ENCODE data around the gene SF3A2.

Gene SF3A2

GRCh38 chr19:2268861-2269243 lies 32.2 kb downstream of the SF3A2 start (continued):
- TF ChIP-seq REST (tag by site-specific recombination; IDR thresholded peaks at IDR 0.05), result no peak
- TF ChIP-seq ZNF701 (tag by site-specific recombination; IDR thresholded peaks at IDR 0.05), result no peak
- TF ChIP-seq ZIC2 (tag by site-specific recombination; IDR thresholded peaks at IDR 0.05), result no peak
- no peak for TF ChIP-seq ZNF837 (tag by site-specific recombination; IDR thresholded peaks at IDR 0.05)
- TF ChIP-seq GLIS2 (tag by site-specific recombination; IDR thresholded peaks at IDR 0.05), result 0 out of 2 replicates have a peak, but pooled peaks have one; percentile 22
- no peak for TF ChIP-seq ZBTB20 (tag by site-specific recombination; IDR thresholded peaks at IDR 0.05)
- TF ChIP-seq ZBTB7A (tag by site-specific recombination; IDR thresholded peaks at IDR 0.05; ENCODE audit: low read depth), result peak; percentile 48; the same call in 1 of the 2 replicates
- TF ChIP-seq ELK4 (IDR thresholded peaks at IDR 0.05; ENCODE audit: borderline replicate concordance, low read depth, low read length), result no peak
- TF ChIP-seq ZNF423 (tag by site-specific recombination; IDR thresholded peaks at IDR 0.05), result no peak
- no peak for TF ChIP-seq ZNF416 (tag by site-specific recombination; IDR thresholded peaks at IDR 0.05)
- no peak for TF ChIP-seq ZNF600 (tag by site-specific recombination; IDR thresholded peaks at IDR 0.05)
- TF ChIP-seq KLF10 (tag by site-specific recombination; IDR thresholded peaks at IDR 0.05), result no peak
- TF ChIP-seq ZNF132 (tag by site-specific recombination; IDR thresholded peaks at IDR 0.05; ENCODE audit: borderline replicate concordance), result no peak
- TF ChIP-seq ZNF292 (tag by site-specific recombination; IDR thresholded peaks at IDR 0.05; ENCODE audit: borderline replicate concordance, low read depth), result no peak

GRCh38 chr19:2269244-2270156 lies 32.9 kb downstream of the SF3A2 start:
- peak overlapping the region; percentile 98 for H3K27ac ChIP-seq (ENCODE audit: extremely low read depth, low read depth, low read length)
- H3K4me3 ChIP-seq (ENCODE audit: low read depth, low read length), result peak overlapping the region; percentile 99
- CTCF ChIA-PET, result interaction anchor here (0.6 kb wide), 2 partner anchors 10 to 424 kb away, joined by 3 read pairs; no protein-coding TSS in a partner anchor
- 0 out of 2 replicates have a peak, but pooled peaks cover 5% of the 10 kb centered on the region for H3K4me1 ChIP-seq (ENCODE audit: control insufficient read depth, insufficient read depth, low read length)
- POLR2A ChIA-PET, result interaction anchor here (1.4 to 3.4 kb wide), 2 partner anchors 31 to 207 kb away, joined by 3 to 18 read pairs; partner anchors contain the start of gene GADD45B
- H3K9me3 ChIP-seq (ENCODE audit: control insufficient read depth, insufficient read depth, low read depth, low read length), result no peaks in the 10 kb centered on the region
- H3K36me3 ChIP-seq (ENCODE audit: control insufficient read depth in 2 of 2, insufficient read depth in 1 of 2, low read length in 2 of 2), result peaks cover 6 to 28% of the 10 kb centered on the region in 2 experiments; a peak in 2 of 3 replicates
- TF ChIP-seq ZNF175 (tag by site-specific recombination; IDR thresholded peaks at IDR 0.05) (no peak), ZNF214 (tag by site-specific recombination; IDR thresholded peaks at IDR 0.05; ENCODE audit: borderline replicate concordance) (no peak), ZNF280D (tag by site-specific recombination; IDR thresholded peaks at IDR 0.05) (no peak), ZNF24 (tag by site-specific recombination; IDR thresholded peaks at IDR 0.05) (0 out of 2 replicates have a peak, but pooled peaks have one; percentile 30), ZNF555 (tag by site-specific recombination; conservative IDR thresholded peaks at IDR 0.05) (no peak), KLF1 (tag by site-specific recombination; IDR thresholded peaks at IDR 0.05) (no peak), ZNF548 (tag by site-specific recombination; IDR thresholded peaks at IDR 0.05) (no peak), ZNF629 (tag by site-specific recombination; IDR thresholded peaks at IDR 0.05) (peak; percentile 28; the same call in 1 of the 2 replicates), GLI4 (tag by site-specific recombination; IDR thresholded peaks at IDR 0.05) (no peak; the same call in none of the 2 replicates), ZFP69B (tag by site-specific recombination; IDR thresholded peaks at IDR 0.05) (no peak), ZNF639 (tag by site-specific recombination; IDR thresholded peaks at IDR 0.05) (0 out of 2 replicates have a peak, but pooled peaks have one; percentile 34), BCL11B (tag by site-specific recombination; IDR thresholded peaks at IDR 0.05; ENCODE audit: low read depth) (no peak), ZFP41 (tag by site-specific recombination; IDR thresholded peaks at IDR 0.05; ENCODE audit: borderline replicate concordance) (no peak)
